Muscle layer of colon (tissue), 2 donors: ENCODE results near the gene EFEMP1.

Experiments used
- H3K27ac ChIP-seq: one replicate; pipeline ENCODE4 v1.7.0; 2013; ENCODE audit warnings: low read depth, mild to moderate bottlenecking, low read length, moderate library complexity
- H3K27me3 ChIP-seq, 2 donors: one replicate each; pipeline ENCODE4 v1.7.0; 2013; ENCODE audit warnings: low read length in 2 of 2, mild to moderate bottlenecking in 2 of 2; ENCODE audit not compliant: insufficient read depth in 2 of 2, control insufficient read depth in 1 of 2
- H3K36me3 ChIP-seq: one replicate; pipeline ENCODE4 v1.7.0; 2013; ENCODE audit warnings: mild to moderate bottlenecking, low read length; ENCODE audit not compliant: insufficient read depth
- H3K4me1 ChIP-seq: one replicate; pipeline ENCODE4 v1.7.0; 2013; ENCODE audit warnings: mild to moderate bottlenecking, low read length; ENCODE audit not compliant: insufficient read depth
- H3K4me3 ChIP-seq, 2 donors: one replicate each; pipeline ENCODE4 v1.7.0; 2013; ENCODE audit warnings: low read length in 2 of 2, low read depth in 1 of 2, mild to moderate bottlenecking in 1 of 2, moderate library complexity in 1 of 2
- H3K9ac ChIP-seq: one replicate; pipeline ENCODE4 v1.7.0; 2013; ENCODE audit warnings: low read length
- H3K9me3 ChIP-seq: one replicate; pipeline ENCODE4 v1.7.0; 2013; ENCODE audit warnings: mild to moderate bottlenecking, low read length
- donor health status: abdominal sarcoma.
- donor health status: Adenocarcinoma of cecum.

Gene EFEMP1

DNA sequence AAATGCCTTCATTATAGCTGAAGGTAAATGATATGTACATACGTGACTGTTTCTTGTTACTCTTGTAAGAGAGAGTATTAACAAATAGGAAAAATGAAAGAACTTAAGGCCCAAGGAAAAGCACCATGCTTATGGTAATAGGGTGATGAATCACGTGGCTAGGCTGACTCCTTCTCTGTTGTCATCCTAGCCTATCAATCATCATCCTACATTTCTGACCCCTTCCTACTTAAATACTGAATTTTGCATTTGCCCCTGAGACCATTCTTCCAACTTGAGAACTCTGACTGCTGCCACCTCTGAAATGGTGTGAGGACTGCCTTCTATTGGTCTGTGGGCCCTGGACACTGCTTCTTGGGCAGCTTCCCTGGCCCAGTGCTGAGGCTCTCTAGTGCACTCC is 28.9 kb downstream of the EFEMP1 start:
- Histone ChIP-seq H3K27me3 (no peaks in the 10 kb centered on the region), H3K4me3 (no peak overlapping the region), H3K9ac (no peak overlapping the region), H3K4me1 (no peaks in the 10 kb centered on the region), H3K36me3 (no peaks in the 10 kb centered on the region), H3K27ac (no peak overlapping the region), H3K9me3 (no peaks in the 10 kb centered on the region)

GRCh38 chr2:55891671-55892094 is 31.9 kb downstream of the EFEMP1 start:
- Histone ChIP-seq H3K36me3 (no peaks in the 10 kb centered on the region), H3K4me3 (no peak overlapping the region), H3K4me1 (no peaks in the 10 kb centered on the region), H3K27ac (no peak overlapping the region), H3K9ac (no peak overlapping the region), H3K9me3 (no peaks in the 10 kb centered on the region), H3K27me3 (no peaks in the 10 kb centered on the region)

DNA sequence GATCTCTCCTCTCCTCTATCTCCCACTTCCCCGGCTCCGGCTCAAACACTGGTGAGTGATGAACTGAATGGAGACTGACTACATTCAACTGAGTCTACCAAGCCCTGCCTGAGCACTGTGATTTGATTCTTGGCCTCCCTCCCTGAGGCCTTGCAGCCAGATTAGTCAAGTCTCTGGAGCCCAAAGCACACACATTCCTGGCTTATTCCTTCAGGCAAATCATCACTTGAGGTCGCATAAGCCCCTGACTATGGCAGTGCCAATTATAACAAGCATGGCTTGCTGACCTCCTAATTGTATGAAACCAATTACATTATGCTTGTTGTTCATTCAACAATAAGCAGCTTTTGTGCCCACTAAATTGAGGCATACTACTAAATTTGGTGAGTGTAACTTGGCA is 34.6 kb downstream of the EFEMP1 start:
- H3K36me3 ChIP-seq, result no peaks in the 10 kb centered on the region
- H3K27me3 ChIP-seq, result no peaks in the 10 kb centered on the region
- H3K4me1 ChIP-seq, result peaks cover 5% of the 10 kb centered on the region
- H3K27ac ChIP-seq, result no peak overlapping the region
- H3K9me3 ChIP-seq, result no peaks in the 10 kb centered on the region
- H3K9ac ChIP-seq, result no peak overlapping the region
- no peak overlapping the region for H3K4me3 ChIP-seq

DNA sequence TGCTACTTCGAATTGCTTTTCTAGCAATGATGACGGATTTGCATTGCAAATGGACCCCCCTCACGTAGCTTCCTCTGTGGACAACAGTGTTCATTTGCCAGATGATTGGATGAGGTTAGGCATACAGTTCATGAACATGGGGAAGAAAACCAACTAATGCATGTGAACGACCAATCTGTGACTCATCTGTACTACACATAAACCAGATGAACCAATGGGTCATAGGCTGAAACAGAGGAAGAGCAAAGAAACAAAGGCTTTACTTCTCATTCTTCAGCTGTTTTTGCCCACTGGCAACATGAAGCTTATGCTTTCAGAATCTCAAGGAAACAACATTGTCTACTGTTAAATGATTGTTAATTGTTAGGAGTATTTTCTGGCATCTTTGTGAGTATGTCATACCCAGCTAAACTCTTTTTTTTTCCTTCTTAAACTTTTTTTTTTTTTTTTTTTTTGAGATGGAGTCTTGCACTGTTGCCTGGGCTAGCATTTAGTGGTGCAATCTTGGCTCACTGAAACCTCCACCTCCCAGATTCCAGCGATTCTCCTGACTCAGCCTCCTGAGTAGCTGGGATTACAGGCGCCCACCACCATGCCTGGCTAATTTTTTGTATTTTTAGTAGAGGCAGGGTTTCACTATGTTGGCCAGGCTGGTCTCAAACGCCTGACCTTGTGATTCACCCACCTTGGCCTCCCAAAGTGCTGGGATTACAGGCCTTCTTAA is 35.5 kb downstream of the EFEMP1 start:
- H3K27me3 ChIP-seq, result no peaks in the 10 kb centered on the region
- H3K4me3 ChIP-seq, result no peak overlapping the region
- H3K9me3 ChIP-seq, result no peaks in the 10 kb centered on the region
- peaks cover 5% of the 10 kb centered on the region for H3K4me1 ChIP-seq
- no peak overlapping the region for H3K9ac ChIP-seq
- no peaks in the 10 kb centered on the region for H3K36me3 ChIP-seq
- H3K27ac ChIP-seq, result no peak overlapping the region

DNA sequence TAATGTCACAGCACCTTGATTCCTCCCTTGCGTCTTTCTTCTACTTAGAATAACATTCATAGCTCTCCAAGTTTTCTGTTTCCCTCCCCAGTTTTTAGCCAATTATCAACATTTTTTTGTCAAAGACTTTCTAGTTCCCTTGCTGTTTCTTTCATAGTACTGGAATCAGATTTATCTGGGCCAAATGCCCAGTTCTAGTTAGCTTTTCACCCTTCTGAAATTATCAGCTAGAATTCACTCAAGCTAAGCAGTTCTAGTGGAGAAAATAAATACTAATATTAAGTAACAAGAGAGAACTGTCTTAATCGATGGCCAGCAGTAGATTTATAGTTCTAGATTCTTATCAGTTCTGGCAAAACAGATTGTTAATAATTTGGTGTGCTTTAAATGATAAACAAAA is 36.2 kb downstream of the EFEMP1 start:
- no peak overlapping the region for H3K4me3 ChIP-seq
- no peaks in the 10 kb centered on the region for H3K36me3 ChIP-seq
- peaks cover 5% of the 10 kb centered on the region for H3K4me1 ChIP-seq
- H3K9me3 ChIP-seq, result no peaks in the 10 kb centered on the region
- no peak overlapping the region for H3K27ac ChIP-seq
- H3K9ac ChIP-seq, result no peak overlapping the region
- no peaks in the 10 kb centered on the region for H3K27me3 ChIP-seq

GRCh38 chr2:55885944-55886281 is 37.7 kb downstream of the EFEMP1 start:
- Histone ChIP-seq H3K4me1 (peaks cover 5% of the 10 kb centered on the region), H3K27ac (peak overlapping the region; percentile 35)

GRCh38 chr2:55885127-55885943 is 38.2 kb downstream of the EFEMP1 start:
- no peak overlapping the region for H3K9ac ChIP-seq
- peak overlapping the region; percentile 35 for H3K27ac ChIP-seq

More at GRCh38 chr2:55885944-55886281, 37.7 kb downstream of the EFEMP1 start:
- no peak overlapping the region for H3K4me3 ChIP-seq
- no peaks in the 10 kb centered on the region for H3K27me3 ChIP-seq
- H3K36me3 ChIP-seq, result no peaks in the 10 kb centered on the region
- H3K9ac ChIP-seq, result no peak overlapping the region
- no peaks in the 10 kb centered on the region for H3K9me3 ChIP-seq

DNA sequence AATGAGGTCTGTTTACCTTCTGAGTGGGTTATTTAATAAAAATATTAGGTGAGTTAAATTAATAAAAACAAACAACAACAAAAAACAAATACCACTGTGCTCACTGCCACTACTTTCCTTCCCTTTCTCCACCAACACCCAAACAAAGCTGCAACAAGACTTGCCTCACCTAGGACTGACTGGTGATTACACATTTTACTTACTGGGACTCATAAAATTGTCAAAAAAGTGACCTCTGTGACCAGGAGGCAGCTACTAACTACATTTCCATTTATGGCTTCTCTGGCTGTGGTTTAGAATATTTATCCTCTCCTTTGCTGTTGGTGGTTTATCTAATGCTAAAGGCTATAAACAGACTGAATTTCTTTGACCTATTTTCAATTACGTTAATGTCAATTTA is 39.8 kb downstream of the EFEMP1 start:
- peaks cover 5% of the 10 kb centered on the region for H3K4me1 ChIP-seq
- no peak overlapping the region for H3K27ac ChIP-seq
- H3K36me3 ChIP-seq, result no peaks in the 10 kb centered on the region
- no peak overlapping the region for H3K9ac ChIP-seq
- H3K9me3 ChIP-seq, result no peaks in the 10 kb centered on the region
- H3K27me3 ChIP-seq, result no peaks in the 10 kb centered on the region
- no peak overlapping the region for H3K4me3 ChIP-seq

More at GRCh38 chr2:55885127-55885943, 38.2 kb downstream of the EFEMP1 start:
- no peaks in the 10 kb centered on the region for H3K36me3 ChIP-seq
- H3K4me3 ChIP-seq, result no peak overlapping the region
- H3K4me1 ChIP-seq, result peaks cover 5% of the 10 kb centered on the region
- no peaks in the 10 kb centered on the region for H3K9me3 ChIP-seq
- no peaks in the 10 kb centered on the region for H3K27me3 ChIP-seq

GRCh38 chr2:55883357-55883756 is 40.2 kb downstream of the EFEMP1 start:
- H3K36me3 ChIP-seq, result no peaks in the 10 kb centered on the region
- peaks cover 5% of the 10 kb centered on the region for H3K4me1 ChIP-seq
- H3K9ac ChIP-seq, result no peak overlapping the region
- H3K4me3 ChIP-seq, result no peak overlapping the region
- no peak overlapping the region for H3K27ac ChIP-seq
- no peaks in the 10 kb centered on the region for H3K27me3 ChIP-seq
- no peaks in the 10 kb centered on the region for H3K9me3 ChIP-seq

GRCh38 chr2:55882954-55883353 is 40.6 kb downstream of the EFEMP1 start:
- Histone ChIP-seq H3K4me1 (peaks cover 5% of the 10 kb centered on the region), H3K36me3 (no peaks in the 10 kb centered on the region), H3K9me3 (no peaks in the 10 kb centered on the region), H3K9ac (no peak overlapping the region), H3K27ac (no peak overlapping the region), H3K27me3 (no peaks in the 10 kb centered on the region), H3K4me3 (no peak overlapping the region)

DNA sequence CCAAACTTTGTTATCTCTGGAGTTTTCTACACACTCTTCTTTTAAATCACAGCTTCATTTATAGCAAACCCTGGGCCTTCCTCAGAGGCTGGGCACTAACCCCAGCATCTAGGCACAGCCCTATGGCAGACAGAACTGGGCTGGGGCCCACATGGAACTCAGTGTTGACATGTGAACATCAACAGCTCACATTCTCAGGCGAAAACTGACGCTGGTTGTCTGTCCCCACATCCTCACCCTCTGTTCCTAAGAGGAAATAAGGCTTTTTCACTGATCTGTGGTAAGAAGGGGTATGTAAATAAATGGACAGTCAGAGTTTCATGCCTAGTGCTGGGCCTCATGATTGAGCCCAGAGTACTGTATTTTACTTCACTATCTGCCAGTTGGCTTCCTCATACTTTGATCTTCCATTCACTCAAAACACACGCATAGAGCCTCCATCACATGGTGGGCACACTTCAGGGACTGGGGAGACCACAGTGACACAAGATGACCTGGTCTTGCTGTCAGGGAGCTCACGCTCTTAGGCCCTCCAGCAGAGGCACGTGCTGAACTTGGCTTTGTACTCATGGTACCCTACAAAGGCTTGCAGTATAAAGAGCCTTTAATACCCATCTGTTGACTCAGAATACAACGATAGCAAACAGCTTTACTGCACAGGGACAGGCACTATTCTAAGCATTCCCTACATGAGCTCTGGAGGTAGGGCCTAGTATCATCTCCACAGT is 43.0 kb downstream of the EFEMP1 start:
- H3K9ac ChIP-seq, result no peak overlapping the region
- H3K4me3 ChIP-seq, result no peak overlapping the region
- peaks cover 5% of the 10 kb centered on the region for H3K4me1 ChIP-seq
- no peaks in the 10 kb centered on the region for H3K27me3 ChIP-seq
- no peaks in the 10 kb centered on the region for H3K36me3 ChIP-seq
- H3K27ac ChIP-seq, result no peak overlapping the region
- H3K9me3 ChIP-seq, result no peaks in the 10 kb centered on the region
